Neutrophil (primary cell): ENCODE measurements around the gene UCN.

Experiments used
- H3K27ac ChIP-seq: fragments of 200-600 bp; sonication (generic); 2 replicates; pipeline ENCODE4 v1.5.1; 2016; ENCODE audit warnings: mild to moderate bottlenecking, moderate library complexity
- H3K27me3 ChIP-seq: fragments of 200-600 bp; sonication (generic); 2 replicates; pipeline ENCODE4 v1.6.0; 2016; ENCODE audit warnings: mild to moderate bottlenecking
- H3K36me3 ChIP-seq: fragments of 200-600 bp; sonication (generic); 2 replicates; pipeline ENCODE4 v1.5.1; 2017
- H3K4me1 ChIP-seq, 2 experiments: fragments of 200-600 bp in 1 of 2; sonication (generic) in 1 of 2; 1 replicate in 1 of 2; 2 replicates in 1 of 2; pipeline versions ENCODE4 v1.5.1 to v1.6.1; 2013 to 2016; ENCODE audit warnings: low read depth in 1 of 2, low read length in 1 of 2, mild to moderate bottlenecking in 1 of 2, moderate library complexity in 1 of 2; ENCODE audit not compliant: control insufficient read depth in 1 of 2, insufficient read depth in 1 of 2
- H3K4me3 ChIP-seq, 2 experiments: fragments of 200-600 bp in 1 of 2; sonication (generic) in 1 of 2; 1 replicate in 1 of 2; 2 replicates in 1 of 2; pipeline ENCODE4 v1.5.1; 2013 to 2016; ENCODE audit warnings: low read depth in 1 of 2, low read length in 1 of 2, mild to moderate bottlenecking in 1 of 2, moderate library complexity in 1 of 2
- H3K9me3 ChIP-seq: fragments of 200-600 bp; sonication (generic); 2 replicates; pipeline ENCODE4 v1.5.1; 2016
- CTCF ChIP-seq: fragments of 200-600 bp; sonication (generic); IDR thresholded peaks from 2 replicates; pipeline ENCODE4 v1.5.1; 2016; ENCODE audit warnings: antibody characterized with exemption

The UCN gene

GRCh38 chr2:27351802-27352598 is 43.8 kb upstream of the UCN start:
- Histone ChIP-seq H3K4me3 (no peak overlapping the region), H3K27me3 (no peaks in the 10 kb centered on the region)
- no peak for TF ChIP-seq CTCF

GRCh38 chr2:27350106-27350693 is 42.0 kb upstream of the UCN start:
- Histone ChIP-seq H3K36me3 (peaks cover 10% of the 10 kb centered on the region), H3K4me3 (no peak overlapping the region), H3K4me1 (peaks cover 2 to 4% of the 10 kb centered on the region in 2 experiments), H3K27me3 (no peaks in the 10 kb centered on the region), H3K27ac (no peak overlapping the region), H3K9me3 (no peaks in the 10 kb centered on the region)
- TF ChIP-seq CTCF: no peak

More at GRCh38 chr2:27351802-27352598, 43.8 kb upstream of the UCN start:
- Histone ChIP-seq H3K4me1 (peaks cover 12 to 18% of the 10 kb centered on the region in 2 experiments), H3K9me3 (no peaks in the 10 kb centered on the region), H3K27ac (no peak overlapping the region), H3K36me3 (peaks cover 10% of the 10 kb centered on the region)

GRCh38 chr2:27347641-27348040 is 39.4 kb upstream of the UCN start:
- Histone ChIP-seq H3K36me3 (peaks cover 20% of the 10 kb centered on the region), H3K4me1 (no peaks in the 10 kb centered on the region), H3K27me3 (no peaks in the 10 kb centered on the region), H3K4me3 (no peak overlapping the region), H3K27ac (no peak overlapping the region), H3K9me3 (no peaks in the 10 kb centered on the region)
- TF ChIP-seq CTCF: no peak

GRCh38 chr2:27336173-27336572 is 27.9 kb upstream of the UCN start:
- Histone ChIP-seq H3K36me3 (peaks cover 95% of the 10 kb centered on the region), H3K27me3 (no peaks in the 10 kb centered on the region), H3K27ac (no peak overlapping the region), H3K4me3 (no peak overlapping the region), H3K4me1 (no peaks in the 10 kb centered on the region), H3K9me3 (no peaks in the 10 kb centered on the region)
- no peak for TF ChIP-seq CTCF

GRCh38 chr2:27335311-27335710 is 27.1 kb upstream of the UCN start:
- Histone ChIP-seq H3K9me3 (no peaks in the 10 kb centered on the region), H3K36me3 (peaks cover 93% of the 10 kb centered on the region), H3K27ac (no peak overlapping the region)

More at GRCh38 chr2:27335311-27335710, 27.1 kb upstream of the UCN start:
- H3K27me3 ChIP-seq: no peaks in the 10 kb centered on the region
- no peak overlapping the region for H3K4me3 ChIP-seq
- no peak for TF ChIP-seq CTCF
- no peaks in the 10 kb centered on the region for H3K4me1 ChIP-seq
